ENCODE results near the gene CSAG2.

Gene CSAG2

DNA sequence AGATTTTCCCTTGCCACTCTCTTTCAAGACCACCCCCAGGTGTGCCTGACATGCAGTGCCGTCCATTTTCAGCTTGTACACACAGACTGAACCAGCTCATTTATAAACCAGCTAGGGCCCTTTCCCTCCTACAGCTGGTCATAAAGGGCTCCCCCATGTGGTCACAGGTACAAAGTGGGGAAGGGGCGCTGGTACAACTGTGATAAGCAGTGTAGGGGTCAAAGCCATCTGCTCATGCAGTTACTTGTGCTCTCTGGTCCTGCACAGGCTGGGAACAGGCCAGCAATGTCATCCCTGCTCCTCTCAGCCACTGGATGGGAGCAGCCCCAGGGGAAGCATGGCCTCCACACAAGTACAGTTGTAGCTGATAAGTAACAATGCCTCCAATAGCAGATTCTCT, 50.8 kb downstream of the CSAG2 start:
- DNase-seq, result no peak

All from stimulated activated CD4-positive, alpha-beta T cell treated with anti-CD3 and anti-CD28 coated beads, Interleukin-12 subunit alpha, Interleukin-12 subunit beta, amount 100 ng/mL, for 4 hours (primary cell).